ENCODE measurements around the gene SYT14. TPM values are rescaled to one million over a fixed set of nuclear protein-coding genes. Genes with fewer than 3 reads are reported as not detected.

Gene SYT14
- total RNA-seq, 4 donors from 2014 or later: 0.11 to 0.42 (median 0.15) TPM

- H3K4me1 ChIP-seq: peaks cover 0 to 4% (median 1%) of the 10 kb centered on the region in 4 donors
- no peaks in the 10 kb centered on the region for H3K27me3 ChIP-seq
- H3K9me3 ChIP-seq: no peaks in the 10 kb centered on the region
- intact Hi-C loops (cut with DNase I): no loop called here
- no peaks in the 10 kb centered on the region for H3K36me3 ChIP-seq
- WGBS: 94% methylated on average over 5 of the region's 5 CpGs
- H3K27ac ChIP-seq (replicated peaks in 1 of 4): no peak overlapping the region
- DNase-seq (ENCODE audit: extremely low spot score): no peak
- H3K4me3 ChIP-seq: no peak overlapping the region
- TF ChIP-seq POLR2A (IDR thresholded peaks at IDR 0.05; ENCODE audit: low read depth) (no peak), CTCF (IDR thresholded peaks at IDR 0.05) (no peak), POLR2AphosphoS5 (IDR thresholded peaks at IDR 0.05) (no peak), EP300 (IDR thresholded peaks at IDR 0.05) (no peak)
These were observed 279.5 kb downstream of the SYT14 start for GRCh38 chr1:210217482-210217881.

GRCh38 chr1:210218047-210218446 is 280.0 kb downstream of the SYT14 start:
- intact Hi-C loops (cut with DNase I): no loop called here
- peaks cover 0 to 9% (median 3%) of the 10 kb centered on the region in 4 donors for H3K4me1 ChIP-seq
- WGBS: 75% methylated on average over 4 of the region's 4 CpGs
- H3K27me3 ChIP-seq: no peaks in the 10 kb centered on the region
- TF ChIP-seq CTCF (IDR thresholded peaks at IDR 0.05) (no peak), EP300 (IDR thresholded peaks at IDR 0.05) (no peak), POLR2A (IDR thresholded peaks at IDR 0.05; ENCODE audit: low read depth) (no peak), POLR2AphosphoS5 (IDR thresholded peaks at IDR 0.05) (no peak)
- no peak overlapping the region for H3K27ac ChIP-seq (replicated peaks in 1 of 4)
- H3K9me3 ChIP-seq: no peaks in the 10 kb centered on the region
- H3K4me3 ChIP-seq: no peak overlapping the region
- DNase-seq (ENCODE audit: extremely low spot score): no peak
- no peaks in the 10 kb centered on the region for H3K36me3 ChIP-seq

Other genes starting within 250 kb of the SYT14 start
- 10 to 100 TPM in 1 of 4 donors, 1 to 10 TPM in 3; 5.0 to 17.2 (median 6.2) TPM for gene HSD11B1, start 233.4 kb upstream of the SYT14 start, total RNA-seq
- 1 to 10 TPM; 1.0 to 4.3 (median 2.8) TPM for gene TRAF3IP3, start 182.2 kb upstream of the SYT14 start, total RNA-seq
- 1 to 10 TPM in 2 of 4 donors, under 1 TPM in 2; 0.42 to 1.6 (median 0.86) TPM for gene C1orf74, start 153.7 kb upstream of the SYT14 start, total RNA-seq
- gene IRF6, start 132.1 kb upstream of the SYT14 start, total RNA-seq: 1 to 10 TPM in 1 of 4 donors, under 1 TPM in 3; 0.46 to 1.2 (median 0.75) TPM
- 1 to 10 TPM; 3.7 to 8.0 (median 7.3) TPM for gene UTP25, start 110.2 kb upstream of the SYT14 start, total RNA-seq